GM18526 (cell line): ENCODE results near the gene NDUFAF3.

Experiments
- POLR2A ChIP-seq: IDR thresholded peaks from 3 replicates; pipeline ENCODE4 v1.6.1; 2011; ENCODE audit not compliant: insufficient read length; ENCODE audit errors: extremely low read depth

Gene NDUFAF3

GRCh38 chr3:49058011-49058410, 36.1 kb downstream of the NDUFAF3 start:
- no peak for TF ChIP-seq POLR2A
